Tibial nerve (tissue), 4 donors: ENCODE data around the gene TCFL5.

Source experiments
- EP300 ChIP-seq, 2 donors: sonication (generic); formaldehyde crosslinking; IDR thresholded peaks; one replicate each; pipeline ENCODE4 v1.6.1; 2017; ENCODE audit warnings: antibody characterized with exemption in 2 of 2, mild to moderate bottlenecking in 1 of 2
- POLR2A ChIP-seq, 2 donors: fragments of 450-650 bp; IDR thresholded peaks; one replicate each; pipeline ENCODE4 v1.6.1; 2017; ENCODE audit warnings: antibody characterized with exemption in 2 of 2, mild to moderate bottlenecking in 2 of 2, moderate library complexity in 2 of 2
- TF ChIP-seq, protein P1 (sequence below), 5 experiments: fragments of 200-600 bp in 3 of 5; fragments of 450-650 bp in 2 of 5; sonication (generic) in 3 of 5; IDR thresholded peaks; one replicate each; pipeline ENCODE4 v1.5.1; 2016 to 2019; ENCODE audit warnings: antibody characterized with exemption in 5 of 5, mild to moderate bottlenecking in 3 of 5, moderate library complexity in 2 of 5

DNA sequence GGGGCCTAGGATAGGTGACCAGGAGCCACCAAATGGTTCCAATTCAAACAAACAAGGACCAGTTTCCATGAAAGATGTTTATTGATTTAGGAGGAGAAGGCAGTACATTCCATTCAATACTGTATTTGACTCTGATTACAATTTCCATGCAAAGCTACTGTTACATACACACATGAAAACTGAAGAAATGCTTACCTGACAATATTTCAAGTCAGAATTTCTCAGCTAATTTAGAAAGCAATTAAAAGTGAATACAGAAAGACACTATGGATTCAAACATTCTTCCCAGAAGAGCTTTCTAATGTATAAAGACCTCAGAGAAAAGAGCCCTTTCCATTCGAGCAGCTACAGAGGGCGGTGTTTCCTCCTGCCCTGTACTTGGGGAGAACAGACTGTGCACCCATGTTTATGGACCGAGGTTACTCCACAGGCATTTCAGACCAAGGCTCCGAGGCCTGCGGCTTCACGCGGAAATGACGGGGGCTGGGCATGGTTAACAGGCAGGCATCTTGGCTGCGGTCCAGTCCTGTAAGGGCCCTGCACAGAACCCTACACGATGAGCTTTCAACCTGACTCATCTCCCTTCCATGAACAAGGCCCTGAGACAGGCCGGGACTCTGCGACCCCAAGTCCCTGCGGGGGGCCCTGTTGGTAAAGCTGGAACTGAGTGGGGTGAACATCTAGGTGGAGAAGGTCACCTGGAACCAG, 25.7 kb upstream of the TCFL5 start:
- no peak for TF ChIP-seq POLR2A (IDR thresholded peaks at IDR 0.05)
- TF ChIP-seq, protein P1, sequence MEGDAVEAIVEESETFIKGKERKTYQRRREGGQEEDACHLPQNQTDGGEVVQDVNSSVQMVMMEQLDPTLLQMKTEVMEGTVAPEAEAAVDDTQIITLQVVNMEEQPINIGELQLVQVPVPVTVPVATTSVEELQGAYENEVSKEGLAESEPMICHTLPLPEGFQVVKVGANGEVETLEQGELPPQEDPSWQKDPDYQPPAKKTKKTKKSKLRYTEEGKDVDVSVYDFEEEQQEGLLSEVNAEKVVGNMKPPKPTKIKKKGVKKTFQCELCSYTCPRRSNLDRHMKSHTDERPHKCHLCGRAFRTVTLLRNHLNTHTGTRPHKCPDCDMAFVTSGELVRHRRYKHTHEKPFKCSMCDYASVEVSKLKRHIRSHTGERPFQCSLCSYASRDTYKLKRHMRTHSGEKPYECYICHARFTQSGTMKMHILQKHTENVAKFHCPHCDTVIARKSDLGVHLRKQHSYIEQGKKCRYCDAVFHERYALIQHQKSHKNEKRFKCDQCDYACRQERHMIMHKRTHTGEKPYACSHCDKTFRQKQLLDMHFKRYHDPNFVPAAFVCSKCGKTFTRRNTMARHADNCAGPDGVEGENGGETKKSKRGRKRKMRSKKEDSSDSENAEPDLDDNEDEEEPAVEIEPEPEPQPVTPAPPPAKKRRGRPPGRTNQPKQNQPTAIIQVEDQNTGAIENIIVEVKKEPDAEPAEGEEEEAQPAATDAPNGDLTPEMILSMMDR (IDR thresholded peaks at IDR 0.05), result no peak
- TF ChIP-seq EP300 (IDR thresholded peaks at IDR 0.05), result no peak
